GM19193 (cell line): ENCODE results near the gene LDLRAD3.

ENCODE experiments used
- POLR2A ChIP-seq: IDR thresholded peaks from 4 replicates; pipeline ENCODE4 v1.6.1; 2011; ENCODE audit not compliant: insufficient read depth, insufficient read length; ENCODE audit errors: extremely low read depth

The LDLRAD3 gene

DNA sequence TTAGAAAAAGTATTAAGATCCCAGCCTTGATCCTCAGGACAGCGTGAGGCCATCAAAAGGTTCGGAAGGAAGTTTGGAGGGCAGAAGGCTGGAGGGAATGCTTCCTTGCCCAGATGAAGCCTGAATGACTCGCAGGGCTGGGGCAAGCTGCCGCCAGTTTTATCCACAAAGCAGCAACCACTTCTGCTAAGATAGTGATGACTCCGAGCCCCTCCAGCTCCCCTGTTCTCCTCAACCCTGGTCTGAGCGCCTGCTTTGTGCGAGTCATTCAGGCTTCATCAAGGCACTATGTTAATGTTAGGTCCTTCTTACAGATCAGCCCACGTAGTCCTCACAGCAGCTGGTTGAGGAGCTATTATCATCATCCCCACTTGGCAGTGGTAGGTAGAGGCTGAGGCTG, 186.5 kb downstream of the LDLRAD3 start:
- no peak for TF ChIP-seq POLR2A

DNA sequence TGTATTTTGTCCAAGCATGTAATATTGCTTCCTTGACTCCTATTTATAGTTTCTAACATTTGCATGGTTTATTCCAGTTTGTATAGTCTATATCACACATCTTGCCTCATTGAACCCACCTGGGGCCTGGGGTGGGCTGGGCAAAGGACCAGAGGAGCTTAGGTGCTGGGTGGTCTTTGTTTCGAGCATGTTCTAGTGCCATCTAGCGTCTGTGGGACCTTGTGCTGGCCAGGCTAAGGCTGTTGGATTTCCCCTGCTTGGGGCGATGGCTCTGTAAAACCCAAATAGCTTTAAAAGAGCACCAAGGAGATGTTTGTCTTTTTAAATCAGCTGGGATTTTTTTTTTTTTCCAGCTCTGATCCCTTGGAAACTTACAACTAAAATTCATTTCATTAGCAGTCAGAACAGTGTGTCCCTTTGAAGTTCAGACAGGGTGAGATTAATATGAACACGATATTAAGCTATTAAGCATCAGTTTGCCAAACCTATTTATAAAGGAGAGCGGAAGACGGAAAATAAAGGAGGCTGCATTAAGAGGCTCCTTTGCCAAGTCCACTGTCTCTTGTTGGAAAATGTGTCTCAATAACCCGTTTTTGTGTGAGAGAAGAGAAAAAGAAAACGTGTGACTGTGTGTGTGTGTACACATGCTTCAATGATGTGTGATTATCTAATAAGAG, 188.0 kb downstream of the LDLRAD3 start:
- no peak for TF ChIP-seq POLR2A

DNA sequence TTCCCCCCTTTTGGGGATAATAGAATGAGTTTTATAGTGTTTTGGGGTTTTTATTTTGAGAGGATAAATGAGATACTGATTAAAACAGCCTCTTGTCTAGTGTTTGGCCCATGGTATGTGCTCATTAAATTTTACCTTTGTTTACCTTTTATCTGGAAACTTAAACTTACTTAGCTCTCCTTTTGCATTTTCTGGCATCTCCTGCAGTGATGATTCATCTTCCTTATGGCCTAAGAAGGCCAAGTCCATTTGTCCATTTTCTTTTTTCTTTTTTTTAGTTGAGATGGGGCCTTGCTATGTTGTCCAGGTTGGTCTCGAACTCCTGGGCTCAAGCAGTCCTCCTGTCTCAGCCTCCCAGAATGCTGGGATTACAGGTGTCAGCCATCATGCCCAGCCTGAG, 189.1 kb downstream of the LDLRAD3 start:
- TF ChIP-seq POLR2A, result no peak

DNA sequence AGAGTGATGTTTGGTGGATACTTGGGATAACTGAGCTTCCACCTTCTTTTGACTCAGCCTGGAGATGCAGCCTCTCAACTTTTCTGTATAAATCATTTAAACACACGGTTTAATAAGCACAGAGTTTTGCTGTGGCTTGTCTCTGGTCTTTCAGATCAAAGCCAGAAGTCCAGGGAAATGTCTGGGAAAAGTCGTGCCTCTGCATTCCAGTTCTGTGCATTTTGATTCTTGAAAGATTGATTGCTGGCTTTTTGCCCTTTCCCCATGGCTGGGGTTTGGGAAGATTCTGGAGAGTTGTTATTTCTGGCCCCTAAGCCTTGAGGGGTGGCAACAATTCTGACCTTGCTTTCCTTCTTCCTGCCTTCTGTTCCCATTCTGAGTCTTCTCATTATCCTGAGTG, 191.2 kb downstream of the LDLRAD3 start:
- no peak for TF ChIP-seq POLR2A

DNA sequence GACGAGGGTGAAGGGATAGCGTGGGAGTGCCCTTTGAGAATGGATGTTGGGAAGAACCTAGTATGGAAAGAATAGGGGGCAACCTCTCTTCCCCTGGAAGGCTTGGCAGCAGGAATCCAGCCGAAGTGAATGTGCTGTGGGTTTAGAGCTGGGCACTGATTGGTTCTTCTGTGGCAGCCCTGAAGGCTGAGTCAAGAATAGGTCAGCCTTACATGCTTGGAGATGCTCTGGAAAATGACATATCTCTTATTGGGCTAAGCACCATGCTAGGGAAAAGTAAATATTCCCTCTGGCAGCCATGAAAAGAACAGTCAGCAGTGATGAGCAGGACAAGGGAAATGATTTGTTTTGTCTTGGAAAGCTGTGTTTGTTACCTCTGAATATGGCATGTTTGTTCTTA, 195.9 kb downstream of the LDLRAD3 start:
- TF ChIP-seq POLR2A, result no peak

DNA sequence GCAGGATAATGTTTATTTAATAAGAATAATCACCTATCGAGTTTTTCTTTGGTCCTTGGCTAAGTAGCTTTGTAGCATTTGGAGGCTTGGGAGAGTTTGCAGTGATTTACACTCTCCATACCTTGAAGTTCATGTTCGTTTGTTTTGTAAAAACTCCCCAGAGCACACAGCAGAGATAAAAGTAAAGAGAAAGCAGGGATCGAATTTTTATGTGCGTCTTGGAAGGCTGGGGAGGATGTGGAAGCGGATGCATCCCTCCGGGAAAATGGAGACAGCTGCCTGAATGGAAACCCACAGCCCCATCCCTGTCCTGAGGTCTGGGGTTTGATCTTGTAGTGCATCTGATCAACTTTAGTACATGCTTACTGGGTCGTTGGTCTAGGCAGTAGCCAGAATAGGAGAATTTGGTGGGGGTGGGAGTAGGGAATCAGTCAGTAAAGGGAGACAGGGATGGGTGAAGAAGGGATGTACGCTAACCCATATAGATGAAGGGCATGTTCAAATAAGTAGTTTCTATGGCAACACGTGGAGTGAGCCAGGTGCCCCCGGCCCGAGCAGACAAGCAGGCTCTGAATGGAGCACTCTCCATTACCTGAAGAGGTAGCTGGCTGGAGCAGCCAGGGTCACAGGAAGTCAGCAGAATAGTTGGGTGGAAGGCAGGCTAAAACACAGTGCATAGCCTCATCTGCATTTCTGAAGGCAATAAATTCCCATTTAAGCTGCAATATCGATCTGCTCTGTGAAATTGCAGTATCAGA, 197.5 kb downstream of the LDLRAD3 start:
- no peak for TF ChIP-seq POLR2A

DNA sequence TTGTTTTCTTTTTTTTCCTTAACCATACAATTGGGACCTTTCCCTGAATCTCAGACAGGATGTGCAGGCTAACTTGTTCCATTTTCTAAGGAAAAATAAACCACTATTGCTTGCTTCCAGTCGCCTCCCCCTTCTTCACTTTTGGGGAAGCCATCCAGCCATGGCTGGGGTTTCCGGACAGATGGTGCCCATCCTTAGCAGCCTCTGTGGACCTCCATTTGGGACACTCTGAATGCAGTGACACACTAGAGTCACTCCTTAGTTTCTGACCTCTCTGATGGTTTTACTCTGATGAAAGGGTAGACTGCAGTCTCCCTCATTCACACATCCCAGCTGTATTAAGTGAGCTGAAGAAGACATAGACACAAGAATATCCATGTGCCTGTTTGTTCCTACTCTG, 198.1 kb downstream of the LDLRAD3 start:
- no peak for TF ChIP-seq POLR2A

DNA sequence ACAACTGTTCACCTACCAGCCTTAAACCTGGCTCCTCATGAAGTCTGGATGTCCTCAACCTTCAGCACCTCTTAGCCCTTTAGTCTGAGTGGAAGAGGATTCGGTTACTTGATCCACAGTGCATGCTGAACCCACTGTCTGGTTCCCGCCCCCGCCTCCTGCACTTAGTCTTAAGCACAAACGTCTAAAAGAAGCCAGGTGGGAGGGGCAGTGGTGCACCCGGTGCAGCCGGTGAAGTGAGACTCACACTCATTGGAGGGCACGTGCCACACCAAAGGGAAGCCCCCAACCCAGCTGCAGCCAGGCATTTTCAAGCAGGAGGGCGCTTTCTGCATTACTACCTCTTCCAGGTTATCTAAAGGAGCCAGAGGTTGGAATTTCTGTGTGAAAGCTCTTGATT, 198.6 kb downstream of the LDLRAD3 start:
- no peak for TF ChIP-seq POLR2A

DNA sequence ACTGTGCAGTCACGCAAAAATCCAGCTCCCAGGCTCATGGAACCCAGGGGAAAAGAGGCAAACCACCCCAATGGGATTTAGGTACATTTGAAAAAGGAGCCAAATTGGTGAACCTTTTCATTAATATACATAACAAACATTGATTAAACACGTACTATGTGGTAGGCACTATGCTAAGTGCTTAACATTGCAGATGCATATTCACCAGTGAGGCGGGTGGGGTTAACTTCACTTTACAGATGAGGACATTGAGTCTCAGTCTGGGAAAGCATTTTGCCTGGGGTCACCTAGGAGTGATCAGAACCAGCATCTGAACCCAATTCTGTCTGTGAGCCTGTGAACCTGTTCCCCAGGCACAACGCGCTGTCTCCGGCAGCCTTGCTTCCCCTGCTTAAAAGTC, 199.0 kb downstream of the LDLRAD3 start:
- no peak for TF ChIP-seq POLR2A

DNA sequence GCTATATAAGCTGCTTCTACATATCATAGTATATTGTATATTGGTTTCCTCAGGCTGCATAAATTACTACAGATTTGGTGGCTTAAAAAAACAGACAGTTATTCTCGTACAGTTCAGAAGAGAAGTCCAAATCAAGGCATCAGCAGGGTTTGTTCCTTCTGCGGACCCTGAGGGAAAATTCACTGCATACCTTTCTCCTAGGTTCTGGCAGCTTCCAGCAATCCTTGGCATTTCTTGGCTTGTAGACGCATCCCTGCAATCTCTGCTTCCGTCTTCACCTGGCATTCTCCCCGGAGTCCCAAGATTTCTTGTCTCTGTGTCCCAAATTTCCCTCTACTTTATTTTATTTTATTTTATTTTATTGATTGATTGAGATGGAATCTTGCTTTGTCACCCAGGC, 202.6 kb downstream of the LDLRAD3 start:
- TF ChIP-seq POLR2A, result no peak

DNA sequence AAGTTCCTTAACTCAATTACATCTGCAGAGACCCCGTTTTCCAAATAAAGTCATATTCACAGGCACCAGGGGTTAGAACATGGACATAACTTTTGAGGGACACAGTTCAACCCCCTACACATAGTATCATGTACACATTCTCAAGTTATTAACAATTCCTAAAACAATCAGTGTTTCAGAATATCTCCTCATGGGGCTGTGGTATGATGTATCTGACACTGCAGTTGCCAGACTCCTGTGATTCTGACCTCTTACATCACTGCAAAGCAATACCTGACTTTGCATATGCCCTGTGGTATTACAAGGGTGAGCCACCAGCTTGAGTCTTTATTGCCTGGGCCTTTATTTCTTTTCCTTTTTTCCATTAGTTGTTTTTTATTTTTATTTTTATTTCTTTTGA, 203.6 kb downstream of the LDLRAD3 start:
- TF ChIP-seq POLR2A, result no peak

DNA sequence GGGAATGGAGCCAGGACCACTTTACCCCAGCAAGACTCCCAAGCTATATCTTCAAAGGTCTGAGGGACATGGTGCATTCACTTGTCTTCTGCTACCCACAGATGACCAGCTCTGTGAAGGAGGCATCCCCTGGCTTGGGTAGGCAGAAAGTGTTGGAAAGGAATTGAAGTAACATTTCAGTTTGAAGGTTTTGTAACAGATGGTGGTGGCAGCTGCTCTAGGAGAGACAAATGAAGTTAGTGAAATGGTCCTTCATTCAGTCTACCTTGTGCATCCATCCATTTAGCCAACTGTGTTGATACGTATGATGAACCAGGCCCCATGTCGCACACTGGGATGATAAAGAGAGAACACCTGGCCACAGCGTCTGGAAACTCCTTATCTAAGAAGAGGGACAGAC, 204.8 kb downstream of the LDLRAD3 start:
- TF ChIP-seq POLR2A, result no peak

DNA sequence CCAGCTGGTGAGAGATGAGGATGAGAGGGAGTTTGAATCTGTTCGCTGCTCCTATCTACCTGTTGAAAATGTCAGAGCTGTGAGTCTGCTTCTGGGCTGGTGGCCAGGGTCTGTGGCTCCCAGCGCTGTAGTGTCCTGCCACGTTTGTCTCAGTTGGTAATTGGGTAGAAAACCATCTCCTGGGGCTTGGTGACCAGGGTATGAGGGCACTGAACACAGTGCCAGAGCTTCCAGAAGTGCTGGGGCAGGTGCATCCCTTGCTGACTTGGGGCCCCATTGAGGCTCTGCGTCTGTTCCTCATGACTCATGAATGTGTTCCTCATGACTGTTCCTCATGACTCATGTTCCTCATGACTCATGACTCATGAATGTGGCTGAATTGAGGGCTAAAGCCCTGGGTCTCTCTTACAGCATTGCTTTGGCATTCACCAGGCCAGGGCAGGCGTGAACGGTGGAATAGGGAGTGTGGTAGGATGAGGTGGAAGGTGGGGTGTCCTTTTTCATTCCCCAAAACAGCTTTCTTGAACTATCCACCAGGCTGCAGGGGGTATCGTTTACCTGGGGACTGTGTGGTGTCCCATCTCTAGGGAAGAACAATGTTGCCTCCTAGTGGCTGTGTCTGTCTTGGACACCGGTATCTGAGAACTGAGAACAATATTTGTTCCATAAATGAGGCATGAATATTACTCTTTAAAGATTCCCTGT, 205.8 kb downstream of the LDLRAD3 start:
- no peak for TF ChIP-seq POLR2A

DNA sequence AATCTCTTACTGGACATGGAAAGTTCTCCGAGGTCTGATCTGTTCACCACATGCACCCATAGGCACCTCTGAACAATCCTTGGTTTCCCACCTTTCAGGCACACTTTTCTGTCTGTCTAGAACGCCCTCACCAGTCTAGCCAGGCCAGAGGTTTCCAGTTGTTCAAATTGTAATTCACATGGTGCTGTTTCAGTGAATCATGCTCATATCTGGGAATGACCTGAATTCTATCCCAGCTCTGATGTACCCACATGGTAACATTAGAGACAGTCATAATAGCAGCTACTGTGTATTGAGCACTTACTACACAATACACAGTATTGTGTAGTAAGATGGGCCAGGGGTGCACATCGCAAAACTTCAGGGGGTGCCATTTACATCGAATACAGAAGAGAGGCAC, 207.1 kb downstream of the LDLRAD3 start:
- TF ChIP-seq POLR2A, result no peak

DNA sequence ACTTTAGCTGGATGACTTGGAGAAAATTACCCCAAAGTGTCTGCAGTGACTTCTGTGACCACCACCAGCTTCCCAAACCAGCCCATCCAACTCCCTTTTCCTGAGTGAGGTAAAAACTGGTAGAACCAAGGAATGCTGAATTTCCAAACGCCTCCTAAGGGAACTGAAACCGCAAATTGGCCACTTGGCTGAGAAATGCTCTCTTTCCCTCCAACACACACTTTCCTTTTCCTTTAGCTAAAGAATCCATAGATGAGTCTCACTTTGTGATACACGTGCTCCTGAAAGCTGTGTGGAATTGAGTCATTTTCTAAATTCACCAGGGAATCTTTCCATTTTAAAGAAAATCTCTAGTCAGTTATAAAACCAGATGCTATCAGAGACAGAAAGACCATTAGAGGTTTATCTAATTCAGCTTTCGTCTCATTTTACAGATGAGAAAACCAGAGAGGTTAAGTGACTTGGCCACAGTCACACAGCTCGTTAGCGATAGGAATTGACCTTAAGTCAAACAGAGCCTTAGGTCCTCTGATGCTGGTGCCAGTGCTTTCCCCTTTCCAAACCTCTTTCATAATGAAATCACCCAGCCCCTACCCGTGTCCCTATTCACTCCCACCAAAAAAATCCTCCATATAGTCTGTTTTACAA, 208.2 kb downstream of the LDLRAD3 start:
- TF ChIP-seq POLR2A, result no peak

DNA sequence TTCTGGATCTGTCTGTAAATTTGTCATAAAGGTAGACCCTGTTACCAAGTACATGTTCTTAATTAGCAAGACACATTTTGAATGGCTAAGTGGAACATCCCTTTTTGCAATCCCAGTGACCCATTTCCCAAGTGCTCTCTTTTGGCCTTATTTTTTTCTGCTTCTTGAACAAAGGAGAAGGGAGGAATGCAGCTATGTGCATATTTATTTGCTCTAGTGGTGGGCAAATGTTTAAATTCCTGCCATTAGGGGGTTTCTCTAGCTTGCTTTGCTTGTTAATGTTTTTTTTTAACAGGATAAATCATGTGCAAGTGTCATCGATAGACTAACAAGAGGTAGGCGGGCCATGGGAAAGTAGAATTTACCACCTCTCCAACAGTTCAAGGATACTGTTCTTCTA, 209.7 kb downstream of the LDLRAD3 start:
- TF ChIP-seq POLR2A, result no peak

DNA sequence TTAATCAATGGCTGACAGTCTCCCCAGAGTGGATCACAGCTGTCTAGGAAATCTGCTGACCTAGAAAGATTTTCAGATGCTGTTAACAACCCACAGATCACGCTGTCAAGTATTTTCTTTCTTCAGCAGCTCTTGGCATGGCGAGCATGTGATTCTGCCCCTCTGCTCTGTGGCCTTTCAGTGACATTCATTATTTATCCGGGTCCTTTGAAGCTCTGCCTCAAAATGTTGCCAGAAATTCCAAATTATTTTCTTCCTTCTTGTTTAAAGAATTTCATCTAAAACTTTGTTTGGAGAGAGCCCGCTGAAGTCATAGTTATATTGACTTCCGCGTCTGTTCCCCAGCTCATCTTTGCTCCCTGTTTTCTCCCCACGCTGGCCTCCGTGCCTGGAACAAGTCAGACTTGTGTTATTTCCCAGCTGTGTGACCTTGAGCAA, 211.3 kb downstream of the LDLRAD3 start:
- no peak for TF ChIP-seq POLR2A
